ENCODE measurements around the gene OPN5.

- TF ChIP-seq POLR2AphosphoS5 (IDR thresholded peaks at IDR 0.05; ENCODE audit: insufficient read depth, low read depth, low read length) (no peak), POLR2A (IDR thresholded peaks at IDR 0.05; ENCODE audit: low read depth, low read length) (no peak), GATA2 (IDR thresholded peaks at IDR 0.05; ENCODE audit: insufficient read depth, insufficient read length, low read depth, low read length) (no peak), EZH2 (IDR thresholded peaks at IDR 0.05; ENCODE audit: borderline replicate concordance, low read depth, low read length, severe bottlenecking) (no peak), MYC (IDR thresholded peaks at IDR 0.05; ENCODE audit: low read depth, low read length) (no peak), FOS (IDR thresholded peaks at IDR 0.05; ENCODE audit: borderline replicate concordance, insufficient read depth, low read length) (no peak)
- TF ChIP-seq, protein P1, sequence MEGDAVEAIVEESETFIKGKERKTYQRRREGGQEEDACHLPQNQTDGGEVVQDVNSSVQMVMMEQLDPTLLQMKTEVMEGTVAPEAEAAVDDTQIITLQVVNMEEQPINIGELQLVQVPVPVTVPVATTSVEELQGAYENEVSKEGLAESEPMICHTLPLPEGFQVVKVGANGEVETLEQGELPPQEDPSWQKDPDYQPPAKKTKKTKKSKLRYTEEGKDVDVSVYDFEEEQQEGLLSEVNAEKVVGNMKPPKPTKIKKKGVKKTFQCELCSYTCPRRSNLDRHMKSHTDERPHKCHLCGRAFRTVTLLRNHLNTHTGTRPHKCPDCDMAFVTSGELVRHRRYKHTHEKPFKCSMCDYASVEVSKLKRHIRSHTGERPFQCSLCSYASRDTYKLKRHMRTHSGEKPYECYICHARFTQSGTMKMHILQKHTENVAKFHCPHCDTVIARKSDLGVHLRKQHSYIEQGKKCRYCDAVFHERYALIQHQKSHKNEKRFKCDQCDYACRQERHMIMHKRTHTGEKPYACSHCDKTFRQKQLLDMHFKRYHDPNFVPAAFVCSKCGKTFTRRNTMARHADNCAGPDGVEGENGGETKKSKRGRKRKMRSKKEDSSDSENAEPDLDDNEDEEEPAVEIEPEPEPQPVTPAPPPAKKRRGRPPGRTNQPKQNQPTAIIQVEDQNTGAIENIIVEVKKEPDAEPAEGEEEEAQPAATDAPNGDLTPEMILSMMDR (IDR thresholded peaks at IDR 0.05; ENCODE audit: extremely low read depth in 1 of 2, insufficient read depth in 1 of 2, low read depth in 1 of 2, low read length in 2 of 2): no peak
- TF ChIP-seq, protein P2, sequence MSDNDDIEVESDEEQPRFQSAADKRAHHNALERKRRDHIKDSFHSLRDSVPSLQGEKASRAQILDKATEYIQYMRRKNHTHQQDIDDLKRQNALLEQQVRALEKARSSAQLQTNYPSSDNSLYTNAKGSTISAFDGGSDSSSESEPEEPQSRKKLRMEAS (IDR thresholded peaks at IDR 0.05; ENCODE audit: insufficient read depth, insufficient read length): no peak
Measured at GRCh38 chr6:47822856-47823554, 41.2 kb downstream of the OPN5 start.

Measured in endothelial cell of umbilical vein (primary cell).